AG04449 (cell line): ENCODE results near the gene IGF1R.

ENCODE experiments used
- CTCF ChIA-PET: fragments of 350-600 bp; formaldehyde crosslinking; extraction: SDS; loops from one replicate; lab custom pipeline; 2021; ENCODE audit warnings: antibody characterized with exemption; lab: Yijun Ruan, JAX
- POLR2A ChIA-PET: fragments of 400-600, 350-600 bp; formaldehyde crosslinking; extraction: SDS; loops from one replicate; lab custom pipeline; 2020; ENCODE audit warnings: antibody characterized with exemption, inconsistent platforms; lab: Yijun Ruan, JAX
- DNase-seq: peaks from one replicate; pipeline ENCODE4 v3.0.0-alpha.2; 2010; ENCODE audit warnings: low read depth, low spot score
- H3K4me3 ChIP-seq: 2 replicates; pipeline ENCODE4 v1.5.1; 2011; ENCODE audit warnings: low read depth, mild to moderate bottlenecking, control low read depth, low read length
- CTCF ChIP-seq: IDR thresholded peaks from one replicate; pipeline ENCODE4 v1.5.1; 2011; ENCODE audit warnings: mild to moderate bottlenecking, moderate library complexity, low read length, control low read depth, inconsistent platforms; ENCODE audit not compliant: insufficient read depth; ENCODE audit errors: missing control alignments

The IGF1R gene

GRCh38 chr15:98760112-98760826, 111.9 kb downstream of the IGF1R start:
- ChIA-PET POLR2A (interaction anchor here (1.2 kb wide), 1 partner anchor 32 kb away, joined by 3 read pairs; no protein-coding TSS in a partner anchor), CTCF (interaction anchor here (0.9 to 1.8 kb wide), 4 partner anchors 9 to 512 kb away, joined by 3 to 14 read pairs (median 4); no protein-coding TSS in a partner anchor)
- no peak for DNase-seq
- TF ChIP-seq CTCF = no peak
- H3K4me3 ChIP-seq = no peak overlapping the region

DNA sequence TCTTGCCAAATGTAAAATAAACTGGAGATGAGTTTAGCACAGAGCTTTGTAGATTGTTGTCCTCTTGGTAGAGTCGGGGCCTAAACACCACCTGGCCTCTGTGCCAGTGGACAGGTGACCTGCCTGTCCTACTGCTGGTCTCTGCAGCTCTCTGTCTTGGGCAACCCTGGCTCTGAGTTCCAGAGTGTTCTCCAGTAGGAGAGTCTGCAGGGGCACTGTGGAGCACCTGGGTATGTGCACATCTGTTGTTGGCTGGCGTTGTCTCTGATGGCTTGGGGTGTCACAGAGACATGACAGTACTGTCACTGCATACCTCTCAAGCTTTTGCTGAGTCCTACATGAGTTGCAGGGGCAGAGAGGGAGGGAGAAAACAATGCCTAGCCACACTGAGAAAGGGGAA, 112.6 kb downstream of the IGF1R start:
- H3K4me3 ChIP-seq = no peak overlapping the region
- ChIA-PET CTCF (interaction anchor here (1.1 to 1.8 kb wide), 2 partner anchors 18 to 512 kb away, joined by 3 to 14 read pairs; no protein-coding TSS in a partner anchor), POLR2A (interaction anchor here (1.2 kb wide), 1 partner anchor 33 kb away, joined by 3 read pairs; no protein-coding TSS in a partner anchor)
- DNase-seq = no peak
- no peak for TF ChIP-seq CTCF

DNA sequence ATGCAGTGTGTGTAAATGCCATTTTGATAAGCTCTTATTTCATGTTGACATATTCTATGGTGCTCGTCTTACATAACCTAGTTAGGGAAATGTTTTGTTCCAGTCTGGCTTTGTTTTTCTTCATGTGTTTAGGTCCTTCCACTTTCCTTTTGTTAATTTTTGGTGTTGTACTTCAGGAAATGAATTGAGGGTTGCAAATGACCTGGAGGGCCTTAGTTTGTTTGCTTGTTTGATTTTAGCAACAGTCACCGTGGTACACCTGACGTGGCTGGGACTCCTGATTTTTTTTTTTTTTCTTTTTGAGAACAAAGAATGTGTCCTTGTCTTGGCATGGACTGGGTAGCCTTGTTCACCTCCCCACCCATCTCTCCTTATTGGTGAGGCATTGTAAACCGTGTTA, 114.8 kb downstream of the IGF1R start:
- no peak for DNase-seq
- no peak for TF ChIP-seq CTCF
- CTCF ChIA-PET = interaction anchor here (1.6 to 2.5 kb wide), 2 partner anchors 12 to 16 kb away, joined by 6 to 15 read pairs; no protein-coding TSS in a partner anchor
- POLR2A ChIA-PET = interaction anchor here (1.1 kb wide), 1 partner anchor 35 kb away, joined by 4 read pairs; no protein-coding TSS in a partner anchor
- H3K4me3 ChIP-seq = no peak overlapping the region

DNA sequence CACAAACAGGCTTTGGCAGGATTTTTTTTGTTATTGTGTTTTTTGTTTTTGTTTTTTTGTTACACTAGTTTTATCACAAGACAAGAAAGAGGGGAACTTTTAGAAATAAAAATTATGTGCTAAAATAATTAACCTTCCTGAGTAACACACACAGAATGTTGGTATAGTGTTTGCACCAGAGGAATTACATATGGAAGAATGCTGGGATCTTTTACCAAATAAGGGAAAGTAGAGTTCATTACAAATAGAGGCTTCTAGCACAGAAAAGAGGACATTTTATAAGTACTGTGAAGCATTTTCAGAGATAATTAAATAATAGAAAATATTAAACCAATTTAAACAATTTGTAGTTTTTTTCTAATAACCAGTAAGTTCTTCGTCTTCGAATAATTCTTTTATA, 116.0 kb downstream of the IGF1R start:
- POLR2A ChIA-PET = no interaction called here
- no peak for DNase-seq
- CTCF ChIA-PET = interaction anchor here (0.9 to 2.5 kb wide), 5 partner anchors 12 to 337 kb away, joined by 3 to 15 read pairs (median 3); no protein-coding TSS in a partner anchor
- no peak for TF ChIP-seq CTCF
- no peak overlapping the region for H3K4me3 ChIP-seq

DNA sequence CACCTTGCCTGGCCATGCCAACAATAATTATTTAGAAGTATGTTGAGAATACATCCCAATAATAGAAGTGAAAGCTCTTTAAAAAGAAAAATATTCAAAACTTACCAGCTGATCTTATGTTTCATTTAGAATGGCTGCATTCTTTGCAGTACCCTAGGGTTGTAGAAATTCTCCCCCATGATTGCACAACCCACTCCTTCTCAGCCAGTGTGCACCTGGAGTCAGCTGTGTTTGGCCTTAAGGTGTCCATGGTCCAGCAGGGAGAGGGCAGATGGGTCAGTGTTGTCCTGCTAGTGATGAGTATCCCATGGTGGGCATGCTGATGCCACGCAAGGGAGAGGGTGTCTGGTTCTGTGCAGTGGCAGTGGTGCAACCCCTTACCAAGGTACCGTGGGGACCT, 117.3 kb downstream of the IGF1R start:
- ChIA-PET POLR2A (no interaction called here), CTCF (interaction anchor here (1.0 to 2.2 kb wide), 2 partner anchors 14 to 114 kb away, joined by 4 to 10 read pairs; no protein-coding TSS in a partner anchor)
- H3K4me3 ChIP-seq = no peak overlapping the region
- TF ChIP-seq CTCF = no peak
- DNase-seq = no peak

DNA sequence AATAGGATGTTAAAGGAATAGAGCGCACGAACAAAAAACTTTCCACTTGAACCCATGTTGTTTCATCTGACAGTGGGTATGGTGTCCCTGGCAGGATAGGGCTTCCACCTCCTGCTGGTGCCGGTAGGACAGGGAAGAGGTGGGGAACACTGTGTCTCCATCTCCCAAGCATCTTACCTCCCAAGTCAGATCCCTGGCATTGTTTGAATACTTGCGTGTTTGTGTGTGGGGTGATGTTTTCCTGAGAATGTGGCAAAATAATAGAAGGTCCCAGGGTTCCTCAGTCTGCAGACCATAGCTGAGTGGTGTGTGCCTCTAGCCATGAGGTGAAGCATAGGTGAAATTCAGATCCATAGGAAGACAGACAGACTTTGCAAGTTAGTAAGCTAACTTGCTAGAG, 119.4 kb downstream of the IGF1R start:
- CTCF ChIA-PET = interaction anchor here (2.4 kb wide), 1 partner anchor 12 kb away, joined by 20 read pairs; no protein-coding TSS in a partner anchor
- no peak for TF ChIP-seq CTCF
- POLR2A ChIA-PET = no interaction called here
- DNase-seq = no peak
- H3K4me3 ChIP-seq = no peak overlapping the region
